ENCODE measurements around the gene PRKCZ.

The PRKCZ gene

GRCh38 chr1:2163205-2163604, 113.0 kb downstream of the PRKCZ start:
- DNase-seq, result no peak

DNA sequence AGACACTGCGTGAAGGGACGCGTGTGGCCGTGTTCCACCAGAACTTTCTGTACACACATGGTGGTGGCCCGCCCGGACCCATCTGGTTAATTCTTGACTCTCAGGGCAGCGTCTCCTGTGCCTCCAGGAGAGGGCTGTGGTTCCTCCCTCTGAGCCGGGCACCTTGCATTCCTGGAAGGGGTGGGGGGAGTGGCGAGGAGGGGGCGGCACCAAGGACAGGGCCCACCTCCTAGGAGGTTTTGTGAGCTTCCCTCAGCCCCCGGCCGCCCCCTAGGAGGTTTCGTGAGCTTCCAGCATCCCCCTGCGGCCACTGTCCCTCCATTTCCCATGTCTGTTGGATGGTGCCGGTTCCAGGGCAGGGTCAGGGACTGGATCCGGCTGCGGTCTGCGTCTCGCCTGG, 115.4 kb downstream of the PRKCZ start:
- no peak for DNase-seq

DNA sequence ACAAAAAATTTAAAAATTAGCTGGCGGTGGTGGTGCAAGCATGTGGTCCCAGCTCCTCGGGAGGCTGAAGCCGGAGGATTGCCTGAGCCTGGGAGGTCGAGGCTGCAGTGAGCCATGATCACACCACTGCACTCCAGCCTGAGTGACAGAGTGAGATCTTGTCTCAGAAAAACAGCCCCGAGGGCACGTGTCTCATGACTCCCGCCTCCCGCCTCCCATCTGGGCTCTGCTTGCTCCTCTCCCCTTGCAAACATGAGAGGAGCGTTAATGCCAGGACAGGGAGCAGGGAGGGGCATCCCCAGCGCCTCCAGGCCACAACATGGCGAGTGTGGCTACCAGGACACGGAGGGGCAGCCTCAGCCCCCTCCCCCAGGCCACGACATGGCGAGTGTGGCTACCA, 116.0 kb downstream of the PRKCZ start:
- DNase-seq, result no peak

- no peak for DNase-seq
Measured at GRCh38 chr1:2166695-2167094, 116.5 kb downstream of the PRKCZ start.

DNA sequence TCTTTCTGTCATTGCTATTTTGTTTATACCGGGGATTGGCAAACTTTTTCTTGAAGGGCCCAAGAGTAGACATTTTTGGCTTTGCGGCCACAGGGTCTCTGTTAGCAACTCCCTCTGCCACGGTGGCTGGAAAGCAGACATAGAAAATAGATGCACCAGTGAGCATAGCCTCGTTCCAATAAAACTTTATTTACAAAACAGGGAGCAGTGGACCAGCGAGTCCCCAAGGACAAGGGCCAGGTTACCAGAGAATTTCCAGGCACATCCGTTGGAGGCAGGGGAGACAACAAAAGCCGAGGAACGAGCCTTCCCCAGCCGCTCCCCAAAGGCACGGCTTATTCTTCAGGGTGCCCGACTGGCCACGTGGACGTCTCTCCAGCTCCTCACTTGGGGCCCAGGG, 117.9 kb downstream of the PRKCZ start:
- no peak for DNase-seq

- no peak for DNase-seq
Measured at GRCh38 chr1:2168535-2168934, 118.3 kb downstream of the PRKCZ start.

- DNase-seq, result no peak
Measured at GRCh38 chr1:2169200-2169836, 119.1 kb downstream of the PRKCZ start.

DNA sequence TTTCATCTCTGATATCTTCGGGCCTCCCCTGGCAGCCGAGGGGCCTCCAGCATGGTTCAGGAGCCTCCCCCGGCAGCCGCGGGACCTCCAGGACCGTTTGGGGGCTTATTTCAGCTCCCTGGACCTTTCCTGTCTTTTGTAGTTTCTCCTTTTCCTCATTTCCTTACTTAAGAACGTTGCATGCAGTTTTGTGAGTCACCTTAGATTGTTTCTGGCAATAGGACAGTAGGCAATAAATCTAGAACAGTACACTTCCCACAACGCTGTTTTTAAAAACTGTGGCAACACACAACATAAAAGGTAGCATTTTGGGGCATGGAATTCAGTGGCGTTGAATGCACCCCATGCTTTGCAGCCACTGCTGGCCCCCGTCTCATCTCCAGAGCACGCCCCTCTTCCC, 120.0 kb downstream of the PRKCZ start:
- DNase-seq, result no peak

GRCh38 chr1:2172012-2172411, 121.8 kb downstream of the PRKCZ start:
- no peak for DNase-seq

- DNase-seq, result no peak
Measured at GRCh38 chr1:2172551-2173146, 122.4 kb downstream of the PRKCZ start.

DNA sequence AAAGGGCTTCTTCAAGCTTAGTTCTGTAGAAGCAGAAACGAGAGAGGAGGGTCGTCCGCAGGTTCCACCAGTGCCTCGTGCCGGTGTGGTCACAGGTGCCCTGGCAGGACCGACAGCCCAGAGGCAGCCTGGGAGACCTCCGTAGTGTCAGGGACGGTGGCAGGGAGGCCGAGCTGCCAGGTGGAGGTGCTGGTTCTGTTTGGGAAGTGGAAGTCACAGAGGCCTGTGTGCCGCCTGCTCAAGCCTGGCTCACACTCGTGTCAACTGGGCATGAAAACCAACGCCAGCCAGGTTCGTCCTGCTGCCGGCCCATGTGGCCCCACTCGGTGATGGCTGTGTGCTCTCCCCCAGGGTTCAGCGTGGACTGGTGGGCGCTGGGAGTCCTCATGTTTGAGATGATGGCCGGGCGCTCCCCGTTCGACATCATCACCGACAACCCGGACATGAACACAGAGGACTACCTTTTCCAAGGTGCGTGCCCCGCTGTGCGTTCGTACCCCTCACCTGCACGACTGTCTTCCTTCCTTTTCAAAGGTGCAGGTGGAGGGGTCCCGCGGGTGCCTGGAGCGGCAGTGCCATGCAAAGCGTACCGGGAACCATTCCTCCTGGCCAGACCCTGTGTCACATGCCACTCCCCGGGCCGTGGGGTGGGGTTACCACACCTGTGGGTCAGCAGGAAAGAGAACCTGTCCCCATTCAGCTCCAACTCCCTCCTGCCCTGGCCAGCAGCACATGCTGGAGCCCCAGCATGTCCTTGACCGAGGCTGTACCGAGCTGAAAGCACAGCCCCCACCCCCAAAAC, 123.5 kb downstream of the PRKCZ start:
- DNase-seq, result no peak

- DNase-seq, result peak; percentile 54 to 68
Measured at GRCh38 chr1:2174348-2175054, 124.3 kb downstream of the PRKCZ start.

GRCh38 chr1:2175055-2175414, 124.8 kb downstream of the PRKCZ start:
- DNase-seq, result no peak

GRCh38 chr1:2175681-2176454, 125.7 kb downstream of the PRKCZ start:
- no peak for DNase-seq

DNA sequence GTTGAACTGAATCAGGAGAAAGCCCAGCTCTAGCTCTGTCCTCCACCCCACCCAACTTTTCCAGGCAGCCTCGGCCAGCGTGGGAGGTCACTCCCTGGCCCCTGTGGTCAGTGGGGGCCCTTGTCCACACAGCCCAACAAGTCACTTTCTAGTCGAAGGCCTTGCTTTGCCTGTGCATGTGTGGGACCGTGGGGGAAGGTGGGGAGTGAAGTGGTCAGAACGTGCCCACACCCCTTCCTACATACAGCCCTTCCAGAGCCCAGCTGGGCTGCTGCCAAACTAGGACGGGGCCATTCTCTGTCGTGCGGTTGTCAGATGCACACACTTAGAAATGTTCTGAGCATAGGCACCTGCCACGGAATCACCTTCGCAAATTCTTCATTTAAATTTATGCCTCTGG, 126.4 kb downstream of the PRKCZ start:
- DNase-seq, result no peak

DNA sequence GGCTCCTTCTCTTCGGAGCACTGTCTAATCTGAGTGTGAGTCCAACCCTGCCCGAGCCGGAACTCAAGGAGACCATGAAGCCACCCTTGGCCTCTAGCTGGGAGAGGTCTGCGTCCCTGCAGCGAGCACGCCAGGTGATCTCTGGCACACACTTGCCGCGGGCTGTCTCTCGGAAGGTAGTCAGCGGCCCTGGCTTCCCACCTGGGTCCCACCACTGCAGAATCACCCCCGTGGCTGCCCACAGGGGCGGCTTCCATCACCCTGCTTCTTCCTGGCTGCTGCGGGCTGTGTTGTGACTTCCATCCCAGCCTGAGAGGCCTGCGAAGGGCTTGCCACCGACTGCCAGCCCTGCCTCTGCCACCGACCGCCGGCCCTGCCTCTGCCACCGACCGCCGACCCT, 127.3 kb downstream of the PRKCZ start:
- DNase-seq, result no peak

DNA sequence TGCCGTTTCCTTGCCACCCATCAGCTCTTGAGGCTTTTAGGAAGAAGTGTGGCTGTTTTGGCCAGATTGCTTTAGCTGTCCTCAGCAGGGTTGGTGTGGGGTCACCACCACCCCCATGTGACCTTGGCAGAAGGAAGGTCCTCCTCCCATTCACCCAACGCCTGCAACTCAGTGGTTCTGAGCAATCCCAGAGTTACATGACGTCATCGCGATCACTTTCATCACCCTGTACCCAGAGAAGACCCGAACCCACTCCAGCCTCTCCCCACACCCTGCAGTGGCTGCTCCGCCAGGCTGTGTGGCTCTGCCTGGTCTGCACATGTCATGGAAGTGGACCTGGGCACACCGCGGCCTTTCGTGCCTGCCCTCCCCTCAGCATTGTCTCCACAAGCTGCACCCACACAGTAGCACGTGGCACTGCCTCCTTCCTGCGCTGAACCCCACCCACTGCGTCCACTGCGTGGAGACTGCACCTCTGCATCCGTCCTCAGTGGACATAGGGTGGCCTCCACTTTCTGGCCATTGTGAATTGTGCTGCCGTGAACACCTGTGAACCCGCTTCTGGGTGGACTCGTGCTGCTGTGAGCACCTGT, 127.8 kb downstream of the PRKCZ start:
- DNase-seq, result no peak

- DNase-seq, result no peak
Measured at GRCh38 chr1:2178875-2179274, 128.7 kb downstream of the PRKCZ start.

- DNase-seq, result no peak
Measured at GRCh38 chr1:2179283-2180013, 129.2 kb downstream of the PRKCZ start.

DNA sequence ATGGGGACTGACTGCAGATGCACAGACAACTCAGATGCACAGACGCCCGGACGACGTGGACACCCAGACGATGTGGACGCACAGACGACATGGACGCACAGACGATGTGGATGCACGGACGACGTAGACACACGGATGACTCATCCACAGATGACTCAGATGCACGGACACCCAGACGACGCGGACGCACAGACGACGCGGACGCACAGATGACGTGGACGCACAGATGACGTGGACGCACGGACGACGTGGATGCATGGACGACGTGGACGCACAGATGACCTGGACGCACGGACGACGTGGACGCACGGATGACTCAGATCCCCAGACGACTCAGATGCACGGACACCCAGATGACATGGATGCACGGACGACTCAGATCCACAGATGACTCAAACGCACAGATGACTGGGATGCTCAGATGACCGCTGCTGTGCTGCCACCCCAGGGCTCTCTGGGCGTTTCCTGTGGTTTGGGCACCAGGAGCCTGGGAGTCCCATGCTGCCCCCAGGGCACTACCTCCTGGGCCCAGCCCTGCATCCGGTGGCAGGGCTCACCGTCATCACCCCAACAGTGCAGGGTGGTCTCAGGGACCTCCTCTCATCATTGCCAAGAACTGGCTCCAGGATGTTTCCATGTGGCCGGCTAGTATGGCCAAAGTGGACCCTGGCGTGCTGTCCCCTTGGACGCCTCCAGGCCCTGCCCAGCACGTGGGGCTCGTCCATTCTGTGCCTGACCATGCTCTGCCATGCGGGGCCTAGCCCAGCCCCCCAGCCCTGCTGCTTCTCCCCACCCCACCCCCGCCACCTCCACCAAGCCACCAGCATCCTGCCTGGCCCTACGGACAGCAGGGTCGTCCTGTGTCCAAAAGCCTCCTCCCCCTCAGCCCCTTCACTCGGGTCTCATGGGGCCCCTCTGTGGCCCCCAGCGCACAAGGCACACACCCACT, 130.4 kb downstream of the PRKCZ start:
- no peak for DNase-seq

DNA sequence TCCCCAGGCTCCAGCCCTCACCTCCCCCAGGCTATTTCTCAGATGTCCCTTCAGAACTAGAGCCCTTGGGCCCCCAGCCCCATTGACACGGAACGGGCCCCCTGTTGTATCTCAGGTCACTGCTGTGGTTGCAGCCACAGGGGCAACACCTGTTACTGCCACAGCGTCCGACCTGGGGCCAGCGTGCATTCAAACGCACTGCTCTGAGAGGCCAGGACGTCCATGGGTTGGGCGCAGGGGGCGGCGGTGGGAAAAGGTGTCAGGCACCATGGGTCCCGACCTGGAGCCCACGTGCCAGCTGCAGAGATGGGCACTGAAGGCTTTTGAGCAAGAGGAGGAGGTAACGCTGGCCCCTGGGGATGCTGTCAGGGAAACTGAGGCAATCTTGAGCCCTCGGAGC, 131.1 kb downstream of the PRKCZ start:
- DNase-seq, result no peak

All from activated T-cell treated with anti-CD3 and anti-CD28 coated beads, Interleukin-2, amount 50 U/mL, for 48 hours (primary cell).